GM06990 (cell line): ENCODE data around the gene RHO.

Experiments
- DNase-seq: peaks from one replicate; pipeline ENCODE4 v3.0.0-alpha.2; 2011; ENCODE audit not compliant: insufficient read length; ENCODE audit errors: extremely low read depth
- H3K27me3 ChIP-seq: replicated peaks from 2 replicates; pipeline ENCODE4 v1.6.0; 2011; ENCODE audit warnings: low read length; ENCODE audit not compliant: control insufficient read depth, insufficient read depth
- H3K36me3 ChIP-seq: 2 replicates; pipeline ENCODE4 v1.5.1; 2011; ENCODE audit warnings: low read length; ENCODE audit not compliant: control insufficient read depth, insufficient read depth
- H3K4me3 ChIP-seq: replicated peaks from 2 replicates; pipeline ENCODE4 v1.5.1; 2011; ENCODE audit warnings: low read depth, mild to moderate bottlenecking, control low read depth, low read length
- CTCF ChIP-seq: IDR thresholded peaks from 2 replicates; pipeline ENCODE4 v1.5.1; 2011; ENCODE audit warnings: low read length, control low read depth, mild to moderate bottlenecking, inconsistent platforms; ENCODE audit not compliant: insufficient read depth, poor library complexity, severe bottlenecking

RHO gene

GRCh38 chr3:129553719-129554118 is 25.3 kb downstream of the RHO start:
- Histone ChIP-seq H3K27me3 (no peaks in the 10 kb centered on the region; the same call in none of the 2 replicates), H3K36me3 (no peaks in the 10 kb centered on the region), H3K4me3 (no peak overlapping the region)
- no peak for TF ChIP-seq CTCF
- DNase-seq = no peak

- no peak for DNase-seq
- TF ChIP-seq CTCF = no peak
- Histone ChIP-seq H3K36me3 (no peaks in the 10 kb centered on the region), H3K27me3 (no peaks in the 10 kb centered on the region; the same call in none of the 2 replicates), H3K4me3 (no peak overlapping the region)
Observed at GRCh38 chr3:129554356-129555152, 26.1 kb downstream of the RHO start.

GRCh38 chr3:129555153-129555550 is 26.7 kb downstream of the RHO start:
- no peaks in the 10 kb centered on the region for H3K36me3 ChIP-seq
- TF ChIP-seq CTCF = no peak

GRCh38 chr3:129555616-129556357 is 27.3 kb downstream of the RHO start:
- TF ChIP-seq CTCF = no peak
- DNase-seq = no peak
- Histone ChIP-seq H3K27me3 (no peaks in the 10 kb centered on the region; the same call in none of the 2 replicates), H3K4me3 (no peak overlapping the region), H3K36me3 (no peaks in the 10 kb centered on the region)

More at GRCh38 chr3:129555153-129555550, 26.7 kb downstream of the RHO start:
- Histone ChIP-seq H3K27me3 (no peaks in the 10 kb centered on the region; the same call in none of the 2 replicates), H3K4me3 (no peak overlapping the region)
- no peak for DNase-seq

GRCh38 chr3:129556358-129556695 is 27.9 kb downstream of the RHO start:
- Histone ChIP-seq H3K27me3 (no peaks in the 10 kb centered on the region; the same call in none of the 2 replicates), H3K36me3 (no peaks in the 10 kb centered on the region), H3K4me3 (no peak overlapping the region)
- TF ChIP-seq CTCF = no peak
- no peak for DNase-seq
